ENCODE results near the gene TRPM3. TPM values are rescaled to one million over a fixed set of nuclear protein-coding genes. Genes with fewer than 3 reads are reported as not detected.

Gene TRPM3
- total RNA-seq, 1 experiment from 2014 or later: 3.9 TPM

DNA sequence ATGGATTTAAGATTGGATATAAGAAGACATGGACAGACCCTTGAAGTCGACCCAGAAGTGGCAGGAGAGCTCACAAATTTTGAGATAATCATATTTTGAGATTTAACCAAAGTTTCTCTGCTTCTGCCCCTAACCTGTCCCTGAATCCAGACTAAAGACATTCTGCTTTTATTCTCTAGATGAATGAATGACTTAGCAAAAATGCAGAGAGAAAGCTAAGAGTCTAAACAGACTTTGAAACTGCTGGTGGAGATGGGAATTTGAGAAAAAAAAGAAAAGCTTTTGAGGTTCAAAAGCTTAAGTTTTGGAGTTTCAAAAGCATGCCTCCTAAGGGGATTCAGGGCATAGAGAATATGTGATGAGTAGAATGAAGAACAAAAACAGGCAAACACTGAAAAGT lies 621.8 kb downstream of the TRPM3 start:
- DNase-seq (ENCODE audit: low read depth, low spot score): no peak
- in situ Hi-C loops (cut with HindIII; ENCODE audit: low pct_unique_long_range_greater_than_20kb, low sequenced_read_pairs): no loop called here

DNA sequence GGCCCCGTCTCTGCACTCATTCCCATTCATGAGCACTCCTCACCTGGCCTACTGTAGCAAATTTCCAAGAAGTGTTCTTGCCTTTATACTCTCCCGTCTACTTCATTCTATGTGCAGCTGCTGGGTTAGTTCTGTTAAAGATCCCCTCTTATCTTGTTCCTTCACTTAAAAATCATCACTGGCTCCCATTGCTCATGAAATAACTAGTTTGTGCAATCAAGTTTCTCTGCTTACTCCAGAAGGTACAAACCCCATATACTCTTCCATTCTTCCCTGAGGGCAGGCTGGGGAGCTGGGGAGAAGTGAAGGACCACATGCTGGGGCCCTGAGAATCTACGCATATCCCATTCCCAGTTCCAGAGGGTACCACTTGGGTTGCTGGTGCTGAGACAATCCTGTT lies 622.6 kb downstream of the TRPM3 start:
- DNase-seq (ENCODE audit: low read depth, low spot score): no peak
- in situ Hi-C loops (cut with HindIII; ENCODE audit: low pct_unique_long_range_greater_than_20kb, low sequenced_read_pairs): no loop called here

DNA sequence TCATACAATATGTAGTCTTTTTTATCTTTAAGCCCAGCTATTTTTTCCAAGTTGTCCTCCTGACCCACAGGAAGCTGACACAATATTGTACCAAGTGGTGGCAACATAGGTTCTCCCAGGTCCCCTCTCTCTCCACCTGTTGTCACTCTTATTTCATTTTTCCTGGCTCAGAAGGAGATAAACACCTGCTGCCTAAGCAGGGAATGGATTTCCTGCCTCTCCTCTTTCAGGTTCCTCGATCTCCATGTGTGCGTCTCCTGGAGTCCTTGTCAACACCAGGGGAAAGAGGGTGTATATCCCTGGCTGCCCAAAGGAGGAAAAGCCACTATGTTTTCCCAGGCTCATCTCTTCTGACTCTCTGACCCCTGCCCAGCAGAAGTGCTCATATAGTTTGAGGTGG lies 625.2 kb downstream of the TRPM3 start:
- no peak for DNase-seq (ENCODE audit: low read depth, low spot score)
- in situ Hi-C loops (cut with HindIII; ENCODE audit: low pct_unique_long_range_greater_than_20kb, low sequenced_read_pairs): no loop called here

DNA sequence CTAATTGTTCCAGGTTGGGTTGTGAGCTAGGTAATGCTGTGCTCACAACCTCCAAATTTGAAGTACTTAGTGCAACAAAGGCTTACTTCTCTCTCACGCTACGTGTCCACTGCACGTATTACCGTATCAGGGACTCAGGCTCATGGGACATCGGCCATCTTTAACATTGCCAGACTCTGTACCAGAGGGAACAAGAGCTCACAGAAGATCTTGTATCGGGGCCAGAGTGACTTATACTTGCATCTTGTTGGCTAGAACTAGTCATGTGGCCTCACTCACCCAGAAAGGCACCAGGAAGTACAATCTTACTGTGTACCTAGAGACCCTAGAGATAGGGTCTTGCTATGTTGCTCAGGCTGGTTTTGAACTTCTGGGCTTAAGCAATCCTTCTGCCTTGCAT lies 625.9 kb downstream of the TRPM3 start:
- in situ Hi-C loops (cut with HindIII; ENCODE audit: low pct_unique_long_range_greater_than_20kb, low sequenced_read_pairs): no loop called here
- no peak for DNase-seq (ENCODE audit: low read depth, low spot score)

DNA sequence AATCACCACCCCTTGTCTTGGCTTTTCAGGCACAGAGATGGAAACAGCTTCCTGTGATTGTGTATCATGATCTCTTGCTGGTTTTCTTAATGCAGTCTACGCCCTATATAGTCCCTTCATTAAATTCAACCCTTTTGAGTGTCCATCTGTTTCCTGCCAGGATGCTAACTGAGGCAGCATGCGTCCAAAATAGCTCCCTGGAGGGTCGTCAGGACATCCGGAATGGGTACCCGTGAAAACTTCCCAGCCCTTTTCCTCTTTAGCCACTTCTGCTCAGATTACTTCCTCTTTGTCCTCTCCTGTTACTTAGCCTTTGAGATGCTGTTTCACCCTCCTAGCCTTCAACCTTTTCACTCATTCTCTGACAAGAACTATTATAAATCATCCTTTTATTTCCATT lies 627.2 kb downstream of the TRPM3 start:
- DNase-seq (ENCODE audit: low read depth, low spot score): no peak
- in situ Hi-C loops (cut with HindIII; ENCODE audit: low pct_unique_long_range_greater_than_20kb, low sequenced_read_pairs): no loop called here

DNA sequence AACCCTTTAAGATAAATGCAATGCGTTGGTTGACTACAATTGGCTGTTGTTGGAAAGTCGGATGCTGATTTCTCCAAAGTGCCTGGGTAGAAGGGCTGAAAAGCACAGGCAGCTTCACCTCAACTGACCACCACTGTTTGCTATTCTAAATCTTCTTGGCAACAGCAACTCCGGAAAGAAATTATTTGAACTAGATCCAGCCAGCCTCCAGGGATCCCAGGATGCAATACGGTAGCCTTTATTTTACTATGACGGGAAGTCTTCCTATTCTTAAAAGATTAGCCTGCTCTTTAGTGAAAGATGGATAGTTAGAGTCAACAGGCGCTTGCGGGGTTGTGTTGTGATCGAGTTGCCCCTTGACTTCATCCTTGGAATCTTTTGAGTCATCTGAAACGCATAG lies 628.4 kb downstream of the TRPM3 start:
- DNase-seq (ENCODE audit: low read depth, low spot score): no peak
- in situ Hi-C loops (cut with HindIII; ENCODE audit: low pct_unique_long_range_greater_than_20kb, low sequenced_read_pairs): no loop called here

DNA sequence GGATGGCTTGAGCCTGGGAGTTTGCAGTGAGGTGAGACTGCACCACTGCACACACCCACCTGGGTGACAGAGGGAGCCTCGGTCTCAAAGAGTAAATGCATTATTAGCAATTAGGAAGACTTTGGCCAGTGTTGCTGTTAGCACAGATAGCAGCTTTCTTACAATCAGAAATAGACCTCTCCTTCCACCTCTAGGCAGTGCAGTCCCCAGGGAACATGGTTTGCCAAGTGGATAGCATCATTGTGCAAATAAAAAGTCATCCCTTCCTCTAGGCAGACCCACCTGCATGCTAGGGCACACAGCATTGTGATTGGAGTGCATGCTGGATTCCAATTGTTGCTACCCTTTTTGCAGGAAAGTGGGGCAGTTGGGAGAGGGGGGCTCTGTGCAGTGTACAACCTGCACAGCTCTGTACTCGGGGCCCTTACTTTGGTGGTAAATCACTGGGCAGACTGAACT lies 629.1 kb downstream of the TRPM3 start:
- no peak for DNase-seq (ENCODE audit: low read depth, low spot score)
- in situ Hi-C loops (cut with HindIII; ENCODE audit: low pct_unique_long_range_greater_than_20kb, low sequenced_read_pairs): no loop called here

DNA sequence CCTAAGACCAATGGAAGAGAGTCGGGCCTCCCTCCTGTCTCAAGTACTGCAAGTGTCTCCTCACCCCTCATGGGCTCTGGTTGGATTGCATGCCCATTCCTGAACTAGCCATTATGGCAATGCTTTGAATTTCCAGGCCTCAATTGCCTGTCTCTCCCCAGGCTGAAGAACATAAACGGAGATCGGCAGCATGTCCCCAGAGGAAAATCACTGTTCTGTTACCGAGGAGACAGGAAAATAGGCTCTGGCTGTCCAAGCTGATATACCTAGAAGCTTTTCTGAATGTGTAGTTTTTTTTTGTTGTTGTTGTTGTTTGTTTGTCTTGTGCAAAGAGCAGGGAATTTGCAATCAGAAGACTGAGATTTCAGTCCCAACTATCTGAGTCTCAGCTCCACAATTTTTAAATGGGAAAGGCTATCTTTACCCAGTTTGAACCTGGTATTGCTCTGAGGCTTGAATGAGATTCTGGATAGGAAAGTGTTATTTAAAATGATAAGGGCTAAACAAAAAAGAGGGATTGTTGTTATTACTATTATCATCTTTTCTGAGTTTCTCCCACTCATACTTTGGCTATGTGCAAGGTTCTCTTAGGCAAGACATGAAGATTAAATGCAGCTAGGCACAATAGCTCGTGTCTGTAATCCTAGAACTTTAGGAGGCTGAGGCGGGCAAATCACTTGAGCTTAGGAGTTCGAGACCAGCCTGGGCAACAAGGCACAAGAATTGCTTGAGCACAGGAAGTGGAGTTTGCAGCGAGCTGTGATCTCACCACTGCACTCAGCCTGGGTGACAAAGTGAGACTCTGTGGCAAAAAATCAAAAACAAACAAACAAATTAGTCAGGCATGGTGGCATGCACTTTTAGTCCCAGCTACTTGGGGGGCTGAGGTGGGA lies 629.7 kb downstream of the TRPM3 start:
- in situ Hi-C loops (cut with HindIII; ENCODE audit: low pct_unique_long_range_greater_than_20kb, low sequenced_read_pairs): no loop called here
- no peak for DNase-seq (ENCODE audit: low read depth, low spot score)

DNA sequence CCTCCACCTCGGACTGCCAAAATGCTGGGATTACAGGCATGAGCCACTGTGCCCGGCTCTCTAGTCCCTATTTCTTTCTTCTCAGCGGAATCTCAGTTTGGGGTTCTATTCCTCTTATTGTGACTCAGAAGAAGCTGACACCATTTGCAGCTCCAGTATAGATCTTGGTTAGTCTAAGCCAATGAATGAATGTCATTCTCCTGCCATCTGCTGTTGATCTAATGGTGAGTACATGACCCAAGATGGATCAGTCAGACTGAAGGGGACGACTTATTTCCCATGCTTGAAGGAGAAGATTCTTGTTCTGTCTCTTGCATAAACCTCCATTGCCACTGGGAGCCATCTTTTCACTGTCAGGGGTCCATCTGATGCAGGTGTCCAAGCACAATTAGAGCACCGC lies 630.9 kb downstream of the TRPM3 start:
- in situ Hi-C loops (cut with HindIII; ENCODE audit: low pct_unique_long_range_greater_than_20kb, low sequenced_read_pairs): no loop called here
- DNase-seq (ENCODE audit: low read depth, low spot score): no peak

DNA sequence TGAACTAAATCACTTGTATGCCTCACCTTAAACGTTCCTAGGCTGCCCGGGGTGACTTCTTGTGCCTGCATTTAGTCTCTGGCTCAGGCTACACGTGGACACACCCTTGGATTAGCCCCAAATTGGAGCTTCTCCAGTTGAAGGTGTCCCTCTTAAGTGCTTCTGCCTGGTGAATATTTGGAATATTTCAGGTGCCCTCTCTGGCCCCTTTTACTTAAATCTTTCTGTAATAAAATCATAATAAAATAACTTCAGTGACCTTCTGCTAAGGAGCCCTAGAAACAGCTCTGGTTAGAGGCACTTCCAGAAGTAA lies 632.7 kb downstream of the TRPM3 start:
- no peak for DNase-seq (ENCODE audit: low read depth, low spot score)
- in situ Hi-C loops (cut with HindIII; ENCODE audit: low pct_unique_long_range_greater_than_20kb, low sequenced_read_pairs): no loop called here

DNA sequence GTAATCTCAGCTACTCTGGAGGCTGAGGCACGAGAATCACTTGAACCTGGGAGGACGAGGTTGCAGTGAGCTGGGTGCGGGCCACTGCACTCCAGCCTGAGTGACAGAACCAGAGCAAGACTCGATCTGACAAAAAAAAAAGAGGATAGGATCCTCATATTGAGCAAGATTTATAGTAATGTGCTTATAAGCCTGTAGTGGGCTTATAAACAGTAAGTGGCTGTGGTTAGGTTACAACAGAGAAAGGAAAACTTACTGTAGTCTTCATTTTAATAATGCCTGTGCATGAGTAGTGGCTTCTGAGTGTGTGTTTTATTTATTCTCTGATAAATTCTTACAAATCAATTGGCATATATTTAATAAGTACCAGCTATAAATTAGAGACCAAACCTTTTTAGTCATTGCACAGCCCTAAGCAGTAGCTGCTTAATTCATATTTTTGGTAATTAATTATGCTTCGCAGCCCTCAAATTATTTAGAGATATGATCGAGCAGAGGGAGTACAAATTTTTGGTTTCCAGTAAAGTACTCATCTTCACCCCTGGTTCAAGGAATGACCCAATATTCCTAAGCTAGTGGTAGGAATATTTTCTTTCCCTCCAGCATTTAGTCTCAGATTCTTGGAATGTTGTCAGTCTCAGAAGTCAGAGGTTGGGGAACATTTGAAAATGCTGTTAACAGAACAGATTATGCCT lies 633.2 kb downstream of the TRPM3 start:
- in situ Hi-C loops (cut with HindIII; ENCODE audit: low pct_unique_long_range_greater_than_20kb, low sequenced_read_pairs): no loop called here
- no peak for DNase-seq (ENCODE audit: low read depth, low spot score)

DNA sequence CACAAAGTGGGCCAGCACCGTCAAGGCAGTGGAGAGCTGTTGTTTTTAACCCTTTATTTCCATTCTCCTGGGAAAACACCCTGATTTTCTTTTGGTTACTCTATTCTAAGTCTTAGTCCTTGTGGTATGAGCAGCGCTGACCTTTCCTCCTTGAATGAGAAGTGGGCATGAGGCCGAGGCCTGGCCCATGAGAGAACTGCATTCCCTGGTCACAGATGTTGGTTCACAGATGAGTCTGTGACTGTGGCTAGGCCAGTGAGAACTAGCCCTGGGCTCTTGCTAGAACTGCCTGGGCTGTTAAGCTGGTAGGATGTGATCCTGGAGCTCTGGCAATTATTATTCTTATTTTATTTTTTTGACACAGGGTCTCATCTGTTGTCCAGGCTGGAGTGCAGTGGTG lies 635.3 kb downstream of the TRPM3 start:
- DNase-seq (ENCODE audit: low read depth, low spot score): no peak
- in situ Hi-C loops (cut with HindIII; ENCODE audit: low pct_unique_long_range_greater_than_20kb, low sequenced_read_pairs): no loop called here

DNA sequence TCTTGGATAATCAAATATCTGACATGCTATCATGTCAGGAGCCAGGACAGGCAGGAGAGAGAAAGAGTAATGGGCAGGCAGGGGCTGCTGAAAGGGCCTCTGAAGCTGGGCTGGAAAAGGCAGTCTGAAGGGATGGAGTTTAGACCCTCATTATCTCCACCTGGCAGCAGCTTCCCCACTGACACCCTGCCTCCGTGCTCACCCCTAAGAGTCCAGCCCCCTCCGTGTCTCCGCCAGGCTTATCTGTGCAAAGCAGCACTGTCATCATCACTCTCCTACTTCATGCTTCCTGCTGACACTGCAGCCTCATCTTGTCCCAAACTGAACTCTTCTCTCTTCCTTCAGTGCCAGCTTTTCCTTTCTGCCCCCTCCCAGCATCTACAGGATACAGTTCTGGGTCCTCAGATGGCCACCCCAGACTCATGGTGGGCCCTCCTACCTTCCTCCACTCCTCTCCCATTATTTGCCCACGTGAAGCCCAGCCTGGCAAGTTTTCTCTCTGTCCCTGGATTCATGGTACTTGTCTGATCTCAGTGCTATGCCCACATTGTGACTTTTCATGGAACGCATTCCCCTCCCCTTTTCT lies 636.1 kb downstream of the TRPM3 start:
- no peak for DNase-seq (ENCODE audit: low read depth, low spot score)
- in situ Hi-C loops (cut with HindIII; ENCODE audit: low pct_unique_long_range_greater_than_20kb, low sequenced_read_pairs): no loop called here

DNA sequence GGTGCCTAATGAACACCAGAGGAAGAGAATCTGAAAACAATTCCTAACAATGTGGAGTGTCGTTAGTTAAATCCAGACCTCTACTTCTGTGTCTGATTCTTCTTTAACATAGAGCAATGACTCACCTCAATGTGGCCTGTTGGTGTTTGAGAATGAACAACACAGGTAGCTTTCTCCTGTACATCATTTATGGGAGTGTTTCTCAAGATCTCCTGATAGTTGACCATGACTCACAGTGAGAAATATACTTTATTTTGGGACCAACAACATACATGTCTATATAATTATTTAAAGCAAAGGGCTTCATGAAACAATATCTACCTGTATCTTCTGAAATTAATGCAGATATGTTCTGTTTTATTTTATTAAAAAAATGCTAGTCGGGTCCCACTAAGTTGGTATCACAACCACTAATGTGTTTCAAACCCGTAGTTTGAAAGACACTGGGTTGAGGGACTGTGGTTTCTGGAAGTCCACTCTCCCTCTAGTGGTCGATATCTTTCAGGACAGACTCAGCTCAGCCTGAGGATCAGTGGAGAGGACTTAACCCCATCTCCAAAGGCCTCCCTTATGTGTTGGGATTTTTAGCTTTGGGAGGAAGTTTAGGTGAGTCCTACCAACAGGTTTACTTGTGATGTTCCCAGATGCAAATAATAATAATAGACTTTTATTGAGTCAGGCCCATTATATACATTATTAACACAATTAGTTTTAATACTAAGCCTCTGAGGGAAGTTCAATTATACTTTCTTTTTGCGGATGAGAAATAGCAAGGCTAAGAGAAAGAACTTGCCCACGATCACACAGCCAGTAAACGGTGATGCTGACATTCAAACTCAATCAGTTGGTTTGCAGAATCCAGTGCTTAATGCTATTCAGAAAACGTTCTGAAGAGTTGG lies 636.9 kb downstream of the TRPM3 start:
- peak; percentile 89 for DNase-seq (ENCODE audit: low read depth, low spot score)
- in situ Hi-C loops (cut with HindIII; ENCODE audit: low pct_unique_long_range_greater_than_20kb, low sequenced_read_pairs): no loop called here

DNA sequence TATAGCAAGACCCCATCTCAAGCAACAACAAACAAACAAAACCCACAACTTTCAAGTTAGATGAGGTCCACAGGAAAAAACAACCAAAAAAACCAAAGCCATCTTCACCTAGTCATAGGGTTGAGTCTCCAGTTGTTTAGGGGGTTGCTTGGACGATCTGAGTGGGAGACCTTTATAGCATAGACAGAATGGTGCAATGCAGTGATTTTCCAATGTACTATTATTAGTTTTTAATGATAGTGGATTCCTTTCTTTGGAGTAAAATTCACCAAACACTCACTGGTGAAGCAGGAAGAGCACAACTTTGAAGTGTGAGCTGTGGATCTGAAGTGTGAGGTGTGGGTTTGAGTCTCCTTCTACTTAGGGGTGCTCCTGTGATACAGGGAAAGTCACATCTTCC lies 640.0 kb downstream of the TRPM3 start:
- in situ Hi-C loops (cut with HindIII; ENCODE audit: low pct_unique_long_range_greater_than_20kb, low sequenced_read_pairs): no loop called here
- no peak for DNase-seq (ENCODE audit: low read depth, low spot score)

DNA sequence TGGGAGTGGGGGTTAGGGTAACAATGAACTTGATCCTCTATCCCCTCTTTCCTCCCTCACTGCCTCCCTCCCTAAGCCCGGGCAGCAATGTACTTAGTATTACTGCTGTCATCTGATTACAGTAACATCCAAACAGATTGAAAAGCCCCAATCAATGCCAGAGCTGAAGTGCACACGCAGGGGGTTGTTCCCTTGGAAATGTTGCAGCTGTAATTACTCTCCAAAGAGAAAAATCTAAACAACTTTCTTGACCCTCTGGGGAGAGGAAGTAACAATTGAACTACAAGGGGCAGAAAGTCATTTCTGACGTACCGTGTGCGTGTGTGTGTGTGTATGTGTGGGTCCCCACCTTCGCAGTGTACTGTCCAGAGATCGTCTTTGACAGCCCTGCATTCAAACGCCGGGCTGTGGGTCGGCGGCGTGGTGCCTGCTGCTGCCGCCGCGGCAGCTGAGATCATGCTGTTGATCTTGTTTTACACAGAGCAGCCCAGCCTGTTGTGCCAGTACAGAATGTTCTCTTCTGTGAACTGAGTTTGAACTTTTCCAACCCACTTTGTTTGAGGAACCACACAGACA lies 640.9 kb downstream of the TRPM3 start:
- DNase-seq (ENCODE audit: low read depth, low spot score): no peak
- in situ Hi-C loops (cut with HindIII; ENCODE audit: low pct_unique_long_range_greater_than_20kb, low sequenced_read_pairs): no loop called here

DNA sequence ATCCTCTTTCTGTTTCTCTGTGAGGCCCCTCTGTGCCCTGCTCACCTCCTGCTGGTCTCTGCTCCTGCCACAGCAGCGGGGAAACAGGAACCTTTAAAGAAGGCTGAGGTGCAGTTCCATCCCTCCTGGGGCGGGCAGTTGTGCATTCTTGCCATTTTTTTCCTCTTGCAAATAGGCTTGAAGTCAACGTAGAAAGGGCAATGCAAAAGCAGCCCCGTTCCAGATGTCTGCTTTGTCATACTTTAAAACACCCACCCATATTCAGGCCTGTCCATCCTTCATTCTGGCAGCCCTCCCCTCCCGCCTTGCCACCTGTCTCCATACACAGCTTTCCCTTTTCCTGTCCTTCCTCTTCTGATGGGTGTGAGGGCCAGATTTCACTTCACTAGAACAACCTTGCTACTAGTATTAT lies 641.5 kb downstream of the TRPM3 start:
- no peak for DNase-seq (ENCODE audit: low read depth, low spot score)
- in situ Hi-C loops (cut with HindIII; ENCODE audit: low pct_unique_long_range_greater_than_20kb, low sequenced_read_pairs): no loop called here

Measured in SK-MEL-5 (cell line).